Heart left ventricle (tissue), 13 donors: ENCODE measurements around the gene RCOR2.

Source experiments
- POLR2A ChIP-seq, 2 donors: fragments of 450-650 bp; IDR thresholded peaks; one replicate each; pipeline ENCODE4 v1.6.1; 2017; ENCODE audit warnings: antibody characterized with exemption in 2 of 2, mild to moderate bottlenecking in 2 of 2, moderate library complexity in 2 of 2
- TF ChIP-seq, protein P1 (sequence below), 12 donors: fragments of 200-600 bp; sonication (generic) in 4 of 12; IDR thresholded peaks; one replicate each; pipeline versions ENCODE4 v1.5.0 to v1.8.0; 2018 to 2022; ENCODE audit warnings: antibody characterized with exemption in 12 of 12, mild to moderate bottlenecking in 5 of 12
- donor health status: ischemic (EF 13 %, LVEDD 7.1; RV severe dilation, severe dysfunction).
- donor health status: DM: no; HTN: yes; CAD: no.
- donor health status: DM: no; HTN: no; CAD: no.
- donor health status: ischemic (EF 25% LVEDD 6.9; RV normal size, moderate dysfunction).
- donor health status: ischemic (EF 25% LVEDD 5.7; RV mildly dilated, moderate dysfunction).
- donor health status: ischemic (EF 35%, LVEDD 5.7; RV mildly dilated, moderate dysfunction).
- donor health status: nonischemic (EF 11% LVEDD 7.7; RV severe dilation, severe dysfunction).
- donor health status: DM: yes; HTN: yes; CAD: no.
- donor health status: PGD.
- donor health status: ischemic (EF 29% LVEDD 5.4; RV normal size, mild dysfunction).
- donor health status: nonischemic (EF 23%, LVEDD 6.1; RV moderate dilation, normal function).

DNA sequence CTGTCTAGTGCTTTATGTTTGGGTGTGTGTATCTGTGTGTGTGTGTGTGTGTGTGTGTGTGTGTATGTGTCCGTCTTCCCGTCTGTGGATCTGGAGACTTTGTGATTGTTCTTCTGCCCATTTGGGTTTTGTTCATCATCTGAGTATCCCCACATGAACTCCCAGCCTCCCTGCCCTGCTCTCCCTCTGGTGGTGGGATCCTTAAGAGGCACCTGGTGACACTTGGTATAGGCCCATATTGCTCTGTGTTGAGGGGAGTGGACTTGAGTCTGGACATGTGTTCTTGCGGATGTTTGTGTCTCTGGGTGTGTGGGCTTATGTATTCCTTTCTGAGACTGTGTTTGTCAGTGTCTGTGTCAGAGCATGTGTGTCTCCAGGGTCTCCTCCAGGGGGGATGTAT is 15.3 kb downstream of the RCOR2 start:
- TF ChIP-seq, protein P1, sequence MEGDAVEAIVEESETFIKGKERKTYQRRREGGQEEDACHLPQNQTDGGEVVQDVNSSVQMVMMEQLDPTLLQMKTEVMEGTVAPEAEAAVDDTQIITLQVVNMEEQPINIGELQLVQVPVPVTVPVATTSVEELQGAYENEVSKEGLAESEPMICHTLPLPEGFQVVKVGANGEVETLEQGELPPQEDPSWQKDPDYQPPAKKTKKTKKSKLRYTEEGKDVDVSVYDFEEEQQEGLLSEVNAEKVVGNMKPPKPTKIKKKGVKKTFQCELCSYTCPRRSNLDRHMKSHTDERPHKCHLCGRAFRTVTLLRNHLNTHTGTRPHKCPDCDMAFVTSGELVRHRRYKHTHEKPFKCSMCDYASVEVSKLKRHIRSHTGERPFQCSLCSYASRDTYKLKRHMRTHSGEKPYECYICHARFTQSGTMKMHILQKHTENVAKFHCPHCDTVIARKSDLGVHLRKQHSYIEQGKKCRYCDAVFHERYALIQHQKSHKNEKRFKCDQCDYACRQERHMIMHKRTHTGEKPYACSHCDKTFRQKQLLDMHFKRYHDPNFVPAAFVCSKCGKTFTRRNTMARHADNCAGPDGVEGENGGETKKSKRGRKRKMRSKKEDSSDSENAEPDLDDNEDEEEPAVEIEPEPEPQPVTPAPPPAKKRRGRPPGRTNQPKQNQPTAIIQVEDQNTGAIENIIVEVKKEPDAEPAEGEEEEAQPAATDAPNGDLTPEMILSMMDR (IDR thresholded peaks at IDR 0.05): peak in 1 of 12 donors; percentile 16
- no peak for TF ChIP-seq POLR2A (IDR thresholded peaks at IDR 0.05)
